ENCODE data around the gene VAV2.

Gene VAV2

GRCh38 chr9:133810556-133811195, 181.4 kb downstream of the VAV2 start:
- DNase-seq, result no peak

GRCh38 chr9:133809335-133809734, 182.8 kb downstream of the VAV2 start:
- no peak for DNase-seq

- no peak for DNase-seq
These were observed 184.3 kb downstream of the VAV2 start for GRCh38 chr9:133807818-133808217.

GRCh38 chr9:133807037-133807436, 185.1 kb downstream of the VAV2 start:
- no peak for DNase-seq

- no peak for DNase-seq
These were observed 185.5 kb downstream of the VAV2 start for GRCh38 chr9:133806623-133807010.

- DNase-seq, result no peak
These were observed 186.1 kb downstream of the VAV2 start for GRCh38 chr9:133805876-133806622.

GRCh38 chr9:133804199-133804598, 187.9 kb downstream of the VAV2 start:
- DNase-seq, result no peak

GRCh38 chr9:133803745-133804144, 188.4 kb downstream of the VAV2 start:
- no peak for DNase-seq

GRCh38 chr9:133803028-133803585, 189.0 kb downstream of the VAV2 start:
- no peak for DNase-seq

GRCh38 chr9:133801739-133802138, 190.4 kb downstream of the VAV2 start:
- no peak for DNase-seq

- no peak for DNase-seq
These were observed 191.9 kb downstream of the VAV2 start for GRCh38 chr9:133800266-133800665.

- DNase-seq, result no peak
These were observed 192.4 kb downstream of the VAV2 start for GRCh38 chr9:133799716-133800115.

GRCh38 chr9:133799106-133799505, 193.0 kb downstream of the VAV2 start:
- DNase-seq, result no peak

GRCh38 chr9:133798160-133798559, 194.0 kb downstream of the VAV2 start:
- no peak for DNase-seq

- no peak for DNase-seq
These were observed 194.6 kb downstream of the VAV2 start for GRCh38 chr9:133797406-133798105.

- no peak for DNase-seq
These were observed 195.6 kb downstream of the VAV2 start for GRCh38 chr9:133796562-133796961.

- no peak for DNase-seq
These were observed 197.1 kb downstream of the VAV2 start for GRCh38 chr9:133795049-133795448.

- no peak for DNase-seq
These were observed 197.9 kb downstream of the VAV2 start for GRCh38 chr9:133794016-133794760.

- DNase-seq, result peak in 1 of 2 experiments; percentile 14
These were observed 198.7 kb downstream of the VAV2 start for GRCh38 chr9:133793471-133793870.

GRCh38 chr9:133792721-133793470, 199.2 kb downstream of the VAV2 start:
- peak; percentile 20 to 35 for DNase-seq

GRCh38 chr9:133791735-133792649, 200.1 kb downstream of the VAV2 start:
- DNase-seq, result no peak
